CMK (cell line): ENCODE results near the gene TWF2.

Experiments
- DNase-seq: peaks from one replicate; pipeline ENCODE4 v3.0.0-alpha.2; 2010; ENCODE audit warnings: low read depth

TWF2 gene

DNA sequence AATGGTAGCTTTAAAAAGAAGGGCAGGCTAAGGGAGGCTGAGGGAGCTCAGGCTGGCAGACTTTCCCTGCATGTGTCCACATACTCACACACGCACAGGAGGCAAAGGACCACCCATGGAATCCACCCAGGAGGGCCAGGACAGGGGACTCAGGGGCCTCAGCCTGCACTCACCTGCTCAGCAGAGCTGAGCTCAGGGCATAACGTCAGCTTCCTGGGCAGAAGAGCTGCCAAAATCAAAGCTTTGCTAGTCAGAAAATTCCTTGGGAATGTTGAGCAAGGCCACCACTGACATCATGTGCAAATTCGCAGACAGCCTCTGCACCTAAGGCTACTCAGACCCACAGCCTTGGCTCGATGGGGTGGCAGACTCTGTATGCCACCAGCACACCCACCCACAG lies 57.4 kb downstream of the TWF2 start:
- DNase-seq = no peak
